Measurements from ENCODE around the gene CDK2. TPM values are rescaled to one million over a fixed set of nuclear protein-coding genes. Genes with fewer than 3 reads are reported as not detected.

CDK2 gene
- polyA plus RNA-seq, 2 of the 4 experiments (the other 2 are of a cell fraction), result 51.0 to 53.8 TPM

- ChIA-PET POLR2A (no interaction called here), CTCF (interaction anchor here (2.7 to 15.2 kb wide), 5 partner anchors 7 to 199 kb away, joined by 17 to 179 read pairs (median 48); partner anchors contain the start of genes DGKA, DNAJC14 and PYM1)
- no peak for ATAC-seq
Observed at GRCh38 chr12:55937981-55938380, 28.6 kb upstream of the CDK2 start.

GRCh38 chr12:55938826-55939501 lies 27.7 kb upstream of the CDK2 start:
- no peak overlapping the region for H3K4me2 ChIP-seq
- CTCF ChIA-PET, result interaction anchor here (0.5 to 15.2 kb wide), 23 partner anchors 8 to 700 kb away, joined by 3 to 179 read pairs (median 7); partner anchors contain the start of genes DGKA, DNAJC14, ORMDL2 and PYM1
- H3K4me3 ChIP-seq, result no peak overlapping the region
- POLR2A ChIA-PET, result interaction anchor here (1.6 kb wide), 1 partner anchor 110 kb away, joined by 4 read pairs; the partner anchor contains the start of gene DNAJC14
- no peaks in the 10 kb centered on the region for H3K9me3 ChIP-seq
- H3K4me1 ChIP-seq, result peaks cover 10% of the 10 kb centered on the region; the same call in 1 of the 3 replicates
- no peak for ATAC-seq
- no peak overlapping the region for H3K27ac ChIP-seq
- 92% methylated on average over 8 of the region's 8 CpGs for WGBS (ENCODE audit: missing lambda C conversion rate)
- FAIRE-seq, result no peak
- TF ChIP-seq TFCP2L1 (CRISPR knock-in tag; IDR thresholded peaks at IDR 0.05), result no peak
- no peak for TF ChIP-seq HOXB5 (CRISPR knock-in tag; IDR thresholded peaks at IDR 0.05)
- no peak for TF ChIP-seq RARB (CRISPR knock-in tag; IDR thresholded peaks at IDR 0.05)
- no peak for TF ChIP-seq RCOR1 (IDR thresholded peaks at IDR 0.05; ENCODE audit: low read depth, low read length)
- TF ChIP-seq KDM5A (IDR thresholded peaks at IDR 0.05), result no peak
- no peak for TF ChIP-seq ZSCAN20 (CRISPR knock-in tag; IDR thresholded peaks at IDR 0.05)
- no peak for TF ChIP-seq EP300 (IDR thresholded peaks at IDR 0.05)
- no peak for TF ChIP-seq NPAS2 (CRISPR knock-in tag; IDR thresholded peaks at IDR 0.05; ENCODE audit: borderline replicate concordance)
- TF ChIP-seq KDM1A (IDR thresholded peaks at IDR 0.05; ENCODE audit: low read depth), result no peak
- TF ChIP-seq CBX2 (IDR thresholded peaks at IDR 0.05; ENCODE audit: borderline replicate concordance, low read depth), result no peak
- TF ChIP-seq, protein P1, sequence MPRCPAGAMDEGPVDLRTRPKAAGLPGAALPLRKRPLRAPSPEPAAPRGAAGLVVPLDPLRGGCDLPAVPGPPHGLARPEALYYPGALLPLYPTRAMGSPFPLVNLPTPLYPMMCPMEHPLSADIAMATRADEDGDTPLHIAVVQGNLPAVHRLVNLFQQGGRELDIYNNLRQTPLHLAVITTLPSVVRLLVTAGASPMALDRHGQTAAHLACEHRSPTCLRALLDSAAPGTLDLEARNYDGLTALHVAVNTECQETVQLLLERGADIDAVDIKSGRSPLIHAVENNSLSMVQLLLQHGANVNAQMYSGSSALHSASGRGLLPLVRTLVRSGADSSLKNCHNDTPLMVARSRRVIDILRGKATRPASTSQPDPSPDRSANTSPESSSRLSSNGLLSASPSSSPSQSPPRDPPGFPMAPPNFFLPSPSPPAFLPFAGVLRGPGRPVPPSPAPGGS (IDR thresholded peaks at IDR 0.05), result no peak
- TF ChIP-seq POLR2AphosphoS2 (conservative IDR thresholded peaks at IDR 0.05; ENCODE audit: low read length), result no peak
- no peak for TF ChIP-seq NR3C1 (IDR thresholded peaks at IDR 0.05)
- TF ChIP-seq JUN (IDR thresholded peaks at IDR 0.05), result no peak
- no peak for TF ChIP-seq FOSL2 (IDR thresholded peaks at IDR 0.05)
- no peak for TF ChIP-seq FOSL2 (CRISPR knock-in tag; IDR thresholded peaks at IDR 0.05)
- TF ChIP-seq RAD21 (conservative IDR thresholded peaks at IDR 0.05 in 1 of 2, IDR thresholded peaks at IDR 0.05 in 1 of 2), result no peak
- DNase-seq (ENCODE audit: low read depth in 1 of 2, low spot score in 1 of 2), result no peak

More at GRCh38 chr12:55937981-55938380, 28.6 kb upstream of the CDK2 start:
- DNase-seq (ENCODE audit: low read depth in 1 of 2, low spot score in 1 of 2) (no peak), FAIRE-seq (no peak)
- TF ChIP-seq CHD4 (IDR thresholded peaks at IDR 0.05; ENCODE audit: borderline replicate concordance) (no peak), CBX2 (IDR thresholded peaks at IDR 0.05; ENCODE audit: borderline replicate concordance, low read depth) (no peak), HMGXB4 (CRISPR knock-in tag; IDR thresholded peaks at IDR 0.05; ENCODE audit: borderline replicate concordance) (no peak), EP300 (IDR thresholded peaks at IDR 0.05) (no peak), NR3C1 (IDR thresholded peaks at IDR 0.05) (no peak), REST (IDR thresholded peaks at IDR 0.05) (no peak), ESRRA (IDR thresholded peaks at IDR 0.05; ENCODE audit: borderline replicate concordance, low read length) (no peak), FOXS1 (CRISPR knock-in tag; IDR thresholded peaks at IDR 0.05) (no peak), GATA3 (IDR thresholded peaks at IDR 0.05; ENCODE audit: borderline replicate concordance) (no peak), POLR2AphosphoS2 (conservative IDR thresholded peaks at IDR 0.05; ENCODE audit: low read length) (no peak)
- TF ChIP-seq, protein P2, sequence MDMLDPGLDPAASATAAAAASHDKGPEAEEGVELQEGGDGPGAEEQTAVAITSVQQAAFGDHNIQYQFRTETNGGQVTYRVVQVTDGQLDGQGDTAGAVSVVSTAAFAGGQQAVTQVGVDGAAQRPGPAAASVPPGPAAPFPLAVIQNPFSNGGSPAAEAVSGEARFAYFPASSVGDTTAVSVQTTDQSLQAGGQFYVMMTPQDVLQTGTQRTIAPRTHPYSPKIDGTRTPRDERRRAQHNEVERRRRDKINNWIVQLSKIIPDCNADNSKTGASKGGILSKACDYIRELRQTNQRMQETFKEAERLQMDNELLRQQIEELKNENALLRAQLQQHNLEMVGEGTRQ (IDR thresholded peaks at IDR 0.05), result no peak
- Histone ChIP-seq H3K4me1 (peaks cover 18% of the 10 kb centered on the region), H3K27ac (no peak overlapping the region), H3K9me3 (no peaks in the 10 kb centered on the region), H3K4me2 (no peak overlapping the region), H3K4me3 (no peak overlapping the region)
- 58% methylated on average over 2 of the region's 2 CpGs for WGBS (ENCODE audit: missing lambda C conversion rate)

Data from A549 (cell line).